M059J (cell line): ENCODE measurements around the gene ZNF488. TPM values are rescaled to one million over a fixed set of nuclear protein-coding genes. Genes with fewer than 3 reads are reported as not detected.
"Not testable (repeated sequence)": the region's sequence is repeated elsewhere in the genome, so short reads cannot be mapped to it uniquely, and the experiment has no call there.

Source experiments
- DNase-seq: peaks from one replicate; pipeline ENCODE4 v3.0.0-alpha.2; 2012; ENCODE audit warnings: low read depth
- total RNA-seq: library from RNA; depleted of rRNA; stranded (reverse); fragments of >200 nt; shearing (Covaris generic); gene quantifications from 2 replicates; pipeline ENCODE4 v1.2.3, GENCODE V29; 2014

The ZNF488 gene
- total RNA-seq, 1 experiment from 2014 or later = 0.62 TPM

GRCh38 chr10:47409866-47410256 is 25.8 kb upstream of the ZNF488 start:
- no peak for DNase-seq

GRCh38 chr10:47409171-47409865 is 25.2 kb upstream of the ZNF488 start:
- no peak for DNase-seq

GRCh38 chr10:47408606-47409005 is 24.5 kb upstream of the ZNF488 start:
- no peak for DNase-seq

- DNase-seq = peak; percentile 99
Observed at GRCh38 chr10:47406870-47407691, 23.0 kb upstream of the ZNF488 start.

- DNase-seq = no peak
Observed at GRCh38 chr10:47406548-47406869, 22.4 kb upstream of the ZNF488 start.

GRCh38 chr10:47405857-47406547 is 21.9 kb upstream of the ZNF488 start:
- DNase-seq = peak; percentile 66

- DNase-seq = no peak
Observed at GRCh38 chr10:47404937-47405336, 20.8 kb upstream of the ZNF488 start.

- no peak for DNase-seq
Observed at GRCh38 chr10:47404446-47404845, 20.4 kb upstream of the ZNF488 start.

GRCh38 chr10:47403446-47404318 is 19.6 kb upstream of the ZNF488 start:
- peak; percentile 36 for DNase-seq

- DNase-seq = peak; percentile 95
Observed at GRCh38 chr10:47402641-47403301, 18.7 kb upstream of the ZNF488 start.

GRCh38 chr10:47401874-47402640 is 18.0 kb upstream of the ZNF488 start:
- DNase-seq = no peak

GRCh38 chr10:47401210-47401609 is 17.1 kb upstream of the ZNF488 start:
- DNase-seq = no peak

- DNase-seq = no peak
Observed at GRCh38 chr10:47400786-47401185, 16.7 kb upstream of the ZNF488 start.

- DNase-seq = no peak
Observed at GRCh38 chr10:47400251-47400650, 16.2 kb upstream of the ZNF488 start.

- DNase-seq = no peak
Observed at GRCh38 chr10:47397256-47397655, 13.2 kb upstream of the ZNF488 start.

- peak; percentile 69 for DNase-seq
Observed at GRCh38 chr10:47396311-47396717, 12.2 kb upstream of the ZNF488 start.

- DNase-seq = no peak
Observed at GRCh38 chr10:47389619-47390018, 5.5 kb upstream of the ZNF488 start.

- DNase-seq = no peak
Observed at GRCh38 chr10:47388879-47389278, 4.8 kb upstream of the ZNF488 start.

GRCh38 chr10:47386104-47386503 is 2.0 kb upstream of the ZNF488 start:
- DNase-seq = not testable (repeated sequence)
